KOPT-K1 (cell line): ENCODE results near the gene DNMBP.

Source experiments
- H3K27ac ChIP-seq: fragments of 200-600 bp; sonication (generic); 2 replicates; pipeline ENCODE4 v1.5.1; 2016; ENCODE audit warnings: antibody characterized with exemption, mild to moderate bottlenecking, low read depth, low read length; ENCODE audit not compliant: poor library complexity, severe bottlenecking
- H3K36me3 ChIP-seq: fragments of 200-600 bp; sonication (generic); 2 replicates; pipeline ENCODE4 v1.5.1; 2017; ENCODE audit warnings: antibody characterized with exemption, mild to moderate bottlenecking, low read length, moderate library complexity; ENCODE audit not compliant: insufficient read depth
- H3K9me3 ChIP-seq: fragments of 200-600 bp; sonication (generic); 2 replicates; pipeline ENCODE4 v1.5.1; 2017; ENCODE audit warnings: antibody characterized with exemption, low read length, mild to moderate bottlenecking; ENCODE audit not compliant: insufficient read depth, poor library complexity, severe bottlenecking

Gene DNMBP, protein sequence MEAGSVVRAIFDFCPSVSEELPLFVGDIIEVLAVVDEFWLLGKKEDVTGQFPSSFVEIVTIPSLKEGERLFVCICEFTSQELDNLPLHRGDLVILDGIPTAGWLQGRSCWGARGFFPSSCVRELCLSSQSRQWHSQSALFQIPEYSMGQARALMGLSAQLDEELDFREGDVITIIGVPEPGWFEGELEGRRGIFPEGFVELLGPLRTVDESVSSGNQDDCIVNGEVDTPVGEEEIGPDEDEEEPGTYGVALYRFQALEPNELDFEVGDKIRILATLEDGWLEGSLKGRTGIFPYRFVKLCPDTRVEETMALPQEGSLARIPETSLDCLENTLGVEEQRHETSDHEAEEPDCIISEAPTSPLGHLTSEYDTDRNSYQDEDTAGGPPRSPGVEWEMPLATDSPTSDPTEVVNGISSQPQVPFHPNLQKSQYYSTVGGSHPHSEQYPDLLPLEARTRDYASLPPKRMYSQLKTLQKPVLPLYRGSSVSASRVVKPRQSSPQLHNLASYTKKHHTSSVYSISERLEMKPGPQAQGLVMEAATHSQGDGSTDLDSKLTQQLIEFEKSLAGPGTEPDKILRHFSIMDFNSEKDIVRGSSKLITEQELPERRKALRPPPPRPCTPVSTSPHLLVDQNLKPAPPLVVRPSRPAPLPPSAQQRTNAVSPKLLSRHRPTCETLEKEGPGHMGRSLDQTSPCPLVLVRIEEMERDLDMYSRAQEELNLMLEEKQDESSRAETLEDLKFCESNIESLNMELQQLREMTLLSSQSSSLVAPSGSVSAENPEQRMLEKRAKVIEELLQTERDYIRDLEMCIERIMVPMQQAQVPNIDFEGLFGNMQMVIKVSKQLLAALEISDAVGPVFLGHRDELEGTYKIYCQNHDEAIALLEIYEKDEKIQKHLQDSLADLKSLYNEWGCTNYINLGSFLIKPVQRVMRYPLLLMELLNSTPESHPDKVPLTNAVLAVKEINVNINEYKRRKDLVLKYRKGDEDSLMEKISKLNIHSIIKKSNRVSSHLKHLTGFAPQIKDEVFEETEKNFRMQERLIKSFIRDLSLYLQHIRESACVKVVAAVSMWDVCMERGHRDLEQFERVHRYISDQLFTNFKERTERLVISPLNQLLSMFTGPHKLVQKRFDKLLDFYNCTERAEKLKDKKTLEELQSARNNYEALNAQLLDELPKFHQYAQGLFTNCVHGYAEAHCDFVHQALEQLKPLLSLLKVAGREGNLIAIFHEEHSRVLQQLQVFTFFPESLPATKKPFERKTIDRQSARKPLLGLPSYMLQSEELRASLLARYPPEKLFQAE (N-terminal part only)

DNA sequence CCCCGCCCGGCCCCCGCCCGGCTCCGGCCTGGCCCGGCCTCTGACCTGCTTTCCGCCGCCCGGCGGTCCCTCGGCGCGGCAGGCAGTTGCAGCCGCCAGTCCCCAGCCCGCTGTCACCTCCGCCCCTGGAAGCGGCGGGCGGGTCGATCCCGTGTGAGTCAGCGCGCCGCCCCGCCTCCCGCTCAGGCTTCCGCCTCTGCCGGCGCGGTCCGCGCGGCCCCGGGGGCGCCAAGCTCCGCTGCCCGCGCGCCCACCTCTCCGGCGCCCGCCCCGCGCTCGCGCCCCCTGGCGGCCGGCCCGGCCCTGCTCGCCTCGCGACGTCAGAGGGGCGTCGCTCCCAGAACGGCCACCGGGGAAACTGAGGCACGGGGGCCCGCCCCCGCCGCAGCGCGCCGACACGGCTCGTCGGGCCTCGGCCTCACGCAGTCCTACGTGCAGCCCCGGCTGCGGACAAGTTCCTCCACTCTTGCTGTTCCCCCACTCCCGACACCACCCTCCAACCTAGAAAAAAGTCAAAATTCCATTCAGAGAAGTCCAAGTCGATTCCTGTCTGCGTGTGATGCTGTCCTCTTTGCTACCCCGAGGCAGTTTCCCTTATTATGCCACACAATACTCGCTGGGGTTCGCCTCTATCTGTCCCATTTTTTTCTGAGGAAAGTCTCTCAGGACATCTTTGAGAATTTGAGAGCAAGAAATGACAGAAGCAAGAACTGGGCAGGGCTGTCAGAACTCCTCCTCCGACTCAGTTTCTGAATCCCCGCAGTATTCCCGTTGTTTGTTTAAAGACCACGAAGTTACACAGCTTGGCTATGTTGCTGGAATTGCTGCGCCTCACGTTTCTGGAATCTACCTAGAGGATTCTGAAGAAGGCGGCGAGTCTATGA is at the start of gene DNMBP:
DNMBP (minus strand) TSS at position 155 of the 884 bp plus-strand sequence. CDS start 37,823 bp downstream, outside the sequence.
- Histone ChIP-seq H3K9me3 (no peaks in the 10 kb centered on the region), H3K36me3 (no peaks in the 10 kb centered on the region), H3K27ac (peak within 1 kb of the TSS; percentile 33)

DNA sequence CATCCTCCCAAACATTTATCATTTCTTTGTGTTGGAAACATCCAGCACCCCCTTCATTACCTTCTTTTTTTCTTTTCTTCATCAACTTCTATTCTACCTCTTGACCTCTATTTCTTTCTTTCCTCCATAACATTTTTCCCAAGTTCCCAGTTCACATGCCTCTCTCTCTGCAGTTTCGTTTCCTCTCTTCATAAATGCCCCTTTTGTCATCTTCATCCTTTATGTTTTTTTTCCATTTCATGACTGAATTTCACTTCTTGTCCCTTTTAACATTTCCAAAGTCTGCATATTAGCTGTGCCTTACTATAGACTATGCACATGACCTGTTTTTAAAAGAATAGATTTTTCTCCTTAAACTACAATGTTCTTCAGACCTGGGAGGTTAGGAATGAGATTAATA is 48.2 kb upstream of the DNMBP start:
- no peaks in the 10 kb centered on the region for H3K36me3 ChIP-seq
- no peak overlapping the region for H3K27ac ChIP-seq
- peaks cover 6% of the 10 kb centered on the region for H3K9me3 ChIP-seq

GRCh38 chr10:100053686-100054460 is 44.1 kb upstream of the DNMBP start:
- peaks cover 6% of the 10 kb centered on the region for H3K9me3 ChIP-seq
- H3K27ac ChIP-seq: no peak overlapping the region
- no peaks in the 10 kb centered on the region for H3K36me3 ChIP-seq

DNA sequence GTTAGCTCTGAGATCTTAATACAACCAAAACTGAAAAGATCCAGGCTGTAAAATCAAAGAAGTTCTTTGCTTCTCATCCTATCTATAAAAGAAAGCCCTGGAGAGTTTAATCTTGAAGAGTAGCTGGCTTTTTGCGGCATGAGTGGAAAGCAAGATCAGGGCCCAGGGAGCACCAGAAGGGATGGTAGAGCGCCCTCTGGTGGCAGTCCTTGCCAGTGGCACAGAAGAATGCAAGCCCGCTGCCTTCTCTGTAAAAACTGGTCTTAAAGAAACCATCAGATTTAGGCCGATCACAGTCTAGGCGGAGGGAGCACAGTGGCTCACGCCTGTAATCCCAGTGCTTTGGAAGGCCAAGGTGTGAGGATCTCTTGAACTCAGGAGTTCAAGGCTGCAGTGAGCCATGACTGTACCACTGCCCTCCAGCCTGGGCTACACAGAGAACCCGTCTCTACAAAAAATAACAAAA is 36.3 kb upstream of the DNMBP start:
- Histone ChIP-seq H3K27ac (no peak overlapping the region), H3K9me3 (no peaks in the 10 kb centered on the region), H3K36me3 (no peaks in the 10 kb centered on the region)

- Histone ChIP-seq H3K36me3 (no peaks in the 10 kb centered on the region), H3K27ac (no peak overlapping the region), H3K9me3 (no peaks in the 10 kb centered on the region)
Measured at GRCh38 chr10:100045592-100045991, 35.8 kb upstream of the DNMBP start.

DNA sequence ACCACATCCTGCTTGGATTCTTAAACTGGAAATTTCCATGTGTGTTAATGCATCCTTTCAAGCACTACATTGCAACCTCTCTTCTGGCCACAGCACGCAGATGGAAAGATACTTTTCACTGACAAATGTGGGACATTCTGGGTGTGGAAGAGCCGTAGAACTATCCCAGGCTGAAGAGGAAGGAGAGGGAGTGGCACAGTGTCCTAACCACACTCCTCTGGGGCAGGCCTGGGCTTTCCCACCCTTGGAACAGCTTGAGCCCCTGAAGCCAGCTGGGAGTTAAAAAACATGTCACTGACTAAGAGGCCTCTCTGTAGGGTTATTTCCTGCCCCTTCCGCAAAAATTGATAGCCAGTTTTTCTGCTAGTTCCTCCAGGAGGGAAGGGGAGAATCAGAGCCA is 34.0 kb upstream of the DNMBP start:
- Histone ChIP-seq H3K9me3 (no peaks in the 10 kb centered on the region), H3K36me3 (no peaks in the 10 kb centered on the region), H3K27ac (no peak overlapping the region)

DNA sequence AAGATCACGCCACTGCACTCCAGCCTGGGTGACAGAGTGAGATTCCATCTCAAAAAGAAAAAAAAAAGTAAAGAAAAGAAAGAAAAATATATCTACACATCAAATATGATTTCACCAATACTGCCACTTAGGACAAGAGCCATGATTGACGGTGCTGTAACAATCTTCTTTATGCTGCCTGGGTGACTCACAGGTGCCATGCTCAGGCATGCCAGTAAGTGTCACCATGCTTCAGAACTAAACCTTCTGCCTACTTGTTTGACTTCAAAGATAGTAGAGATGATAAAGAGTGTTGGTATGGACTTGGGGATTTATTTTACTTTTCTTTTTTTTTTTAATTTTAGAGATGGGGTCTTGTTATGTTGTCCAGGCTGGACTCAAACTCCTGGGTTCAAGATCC is 33.6 kb upstream of the DNMBP start:
- no peak overlapping the region for H3K27ac ChIP-seq

GRCh38 chr10:100041306-100042002 is 31.7 kb upstream of the DNMBP start:
- Histone ChIP-seq H3K36me3 (no peaks in the 10 kb centered on the region), H3K27ac (no peak overlapping the region), H3K9me3 (no peaks in the 10 kb centered on the region)

More for the DNA sequence above, 33.6 kb upstream of the DNMBP start:
- H3K9me3 ChIP-seq: no peaks in the 10 kb centered on the region
- no peaks in the 10 kb centered on the region for H3K36me3 ChIP-seq

DNA sequence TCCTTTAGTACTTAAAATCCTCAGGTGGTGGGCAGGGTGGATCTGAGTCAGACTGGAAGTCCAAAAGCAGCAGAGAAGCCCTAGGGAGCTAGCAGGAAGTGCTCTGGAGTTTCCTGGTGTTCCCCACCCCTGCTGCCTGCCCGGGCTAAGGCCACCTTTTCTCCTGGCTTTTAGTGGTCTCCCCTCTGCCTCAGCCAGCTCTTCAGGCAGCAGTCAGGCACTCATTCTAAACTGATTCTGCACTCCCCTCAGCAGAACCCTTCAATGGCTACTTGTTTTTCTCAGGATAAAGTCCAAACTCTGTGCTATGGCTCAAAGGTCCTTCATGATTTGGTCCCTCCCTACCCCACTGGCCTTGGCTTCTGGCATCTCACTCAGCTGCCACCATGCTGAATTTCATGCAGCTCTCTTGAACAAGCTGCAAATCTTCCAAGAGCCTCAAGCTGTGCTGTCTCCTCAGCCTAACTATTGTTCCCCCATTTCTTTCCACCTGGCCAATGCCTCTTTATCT is 28.9 kb upstream of the DNMBP start:
- H3K36me3 ChIP-seq: no peaks in the 10 kb centered on the region
- H3K27ac ChIP-seq: no peak overlapping the region
- H3K9me3 ChIP-seq: peaks cover under 1% of the 10 kb centered on the region

GRCh38 chr10:100037758-100038315 is 28.1 kb upstream of the DNMBP start:
- no peak overlapping the region for H3K27ac ChIP-seq
- H3K9me3 ChIP-seq: peaks cover 7% of the 10 kb centered on the region
- H3K36me3 ChIP-seq: no peaks in the 10 kb centered on the region

DNA sequence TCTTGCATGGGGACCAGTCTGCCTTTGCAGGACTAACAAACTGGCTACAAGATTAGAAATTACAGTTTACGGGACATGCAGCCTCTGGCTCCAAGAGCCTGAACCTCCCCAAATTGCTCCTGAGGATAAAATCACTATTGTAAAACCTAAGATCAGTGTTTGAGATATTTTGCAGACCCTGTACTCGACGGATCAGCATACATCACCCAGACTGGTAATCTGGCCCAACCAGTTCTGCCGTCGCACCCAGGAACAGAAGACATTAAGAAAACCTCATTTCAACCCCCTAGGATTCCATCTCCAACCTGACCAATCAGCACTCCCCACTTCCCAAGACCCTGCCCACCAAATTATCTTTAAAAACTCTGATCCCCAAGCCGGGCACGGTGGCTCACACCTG is 27.1 kb upstream of the DNMBP start:
- Histone ChIP-seq H3K9me3 (peaks cover 7% of the 10 kb centered on the region), H3K36me3 (no peaks in the 10 kb centered on the region), H3K27ac (no peak overlapping the region)

DNA sequence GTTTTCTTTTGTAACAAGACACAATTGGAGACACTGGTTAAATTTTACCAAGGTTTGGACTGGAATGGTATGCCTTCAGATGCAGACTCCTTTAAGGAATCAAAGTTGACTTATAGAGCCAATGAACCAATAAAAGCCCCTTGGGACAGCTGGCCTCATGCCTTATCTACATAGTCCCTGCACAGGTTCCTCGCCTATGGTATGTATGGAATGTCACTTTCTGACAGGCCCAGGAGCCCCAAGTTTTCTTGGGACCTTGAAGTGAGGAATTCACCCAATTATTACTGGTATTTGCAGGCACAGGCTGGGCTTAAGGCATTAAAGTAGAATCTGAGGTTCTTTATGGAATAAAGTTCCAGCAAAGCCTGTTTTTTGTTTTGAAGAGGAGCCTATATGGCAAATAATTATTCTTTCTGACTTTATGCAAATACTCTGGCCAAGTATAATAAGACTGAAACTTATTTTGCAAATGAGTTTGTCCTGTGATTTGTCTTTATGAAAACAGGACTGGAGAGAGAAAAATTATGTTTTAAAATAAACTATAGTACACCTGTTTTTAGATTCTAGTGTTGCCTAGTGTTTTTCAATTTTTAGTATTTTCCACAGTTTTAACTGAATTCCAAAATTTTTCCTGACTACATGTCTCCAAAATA is 24.1 kb upstream of the DNMBP start:
- H3K27ac ChIP-seq: no peak overlapping the region
- H3K9me3 ChIP-seq: peaks cover 8% of the 10 kb centered on the region
- no peaks in the 10 kb centered on the region for H3K36me3 ChIP-seq
